ENCODE results near the gene MORN3.

Gene MORN3

DNA sequence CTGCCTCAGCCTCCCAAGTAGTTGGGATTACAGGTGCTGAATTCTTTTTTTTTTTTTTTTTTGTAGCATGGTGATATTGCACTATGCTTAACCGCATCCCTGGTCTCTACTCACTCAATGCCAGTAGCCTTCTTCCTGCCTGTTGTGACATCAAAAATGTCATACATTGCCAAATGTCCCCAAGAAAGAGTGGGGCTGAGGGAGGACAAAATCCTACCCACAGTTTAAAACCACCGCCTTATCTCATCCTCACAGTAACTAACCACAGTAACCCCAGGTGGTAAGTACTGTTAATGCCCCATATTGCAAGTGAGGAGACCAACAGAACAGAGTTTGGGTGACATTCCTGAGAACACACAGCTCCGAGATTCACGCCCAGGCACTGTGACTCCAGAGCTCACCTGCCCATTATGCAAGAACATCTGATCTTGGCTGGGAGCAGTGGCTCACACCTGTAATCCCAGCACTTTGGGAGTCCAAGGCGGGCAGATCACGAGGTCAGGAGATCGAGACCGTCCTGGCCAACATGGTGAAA is 19.6 kb downstream of the MORN3 start:
- Histone ChIP-seq H3K27ac (replicated peaks) (peak overlapping the region; percentile 78), H3K27me3 (ENCODE audit: insufficient read depth, poor library complexity, severe bottlenecking) (no peaks in the 10 kb centered on the region), H3K4me3 (replicated peaks; ENCODE audit: insufficient read depth, low read length) (no peak overlapping the region)
- peak; percentile 93 to 97 for DNase-seq (ENCODE audit: low read depth in 1 of 2, low spot score in 1 of 2)
- TF ChIP-seq GABPA (IDR thresholded peaks at IDR 0.05; ENCODE audit: low read depth) (0 out of 2 replicates have a peak, but pooled peaks have one; percentile 48), SPI1 (IDR thresholded peaks at IDR 0.05; ENCODE audit: borderline replicate concordance, low read depth) (peak; percentile 34; the same call in 1 of the 2 replicates), POLR2AphosphoS5 (IDR thresholded peaks at IDR 0.05; ENCODE audit: low read depth) (peak; percentile 99), REST (IDR thresholded peaks at IDR 0.05; ENCODE audit: insufficient replicate concordance, low read depth) (peak; percentile 47)
- TF ChIP-seq, protein P1, sequence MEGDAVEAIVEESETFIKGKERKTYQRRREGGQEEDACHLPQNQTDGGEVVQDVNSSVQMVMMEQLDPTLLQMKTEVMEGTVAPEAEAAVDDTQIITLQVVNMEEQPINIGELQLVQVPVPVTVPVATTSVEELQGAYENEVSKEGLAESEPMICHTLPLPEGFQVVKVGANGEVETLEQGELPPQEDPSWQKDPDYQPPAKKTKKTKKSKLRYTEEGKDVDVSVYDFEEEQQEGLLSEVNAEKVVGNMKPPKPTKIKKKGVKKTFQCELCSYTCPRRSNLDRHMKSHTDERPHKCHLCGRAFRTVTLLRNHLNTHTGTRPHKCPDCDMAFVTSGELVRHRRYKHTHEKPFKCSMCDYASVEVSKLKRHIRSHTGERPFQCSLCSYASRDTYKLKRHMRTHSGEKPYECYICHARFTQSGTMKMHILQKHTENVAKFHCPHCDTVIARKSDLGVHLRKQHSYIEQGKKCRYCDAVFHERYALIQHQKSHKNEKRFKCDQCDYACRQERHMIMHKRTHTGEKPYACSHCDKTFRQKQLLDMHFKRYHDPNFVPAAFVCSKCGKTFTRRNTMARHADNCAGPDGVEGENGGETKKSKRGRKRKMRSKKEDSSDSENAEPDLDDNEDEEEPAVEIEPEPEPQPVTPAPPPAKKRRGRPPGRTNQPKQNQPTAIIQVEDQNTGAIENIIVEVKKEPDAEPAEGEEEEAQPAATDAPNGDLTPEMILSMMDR (IDR thresholded peaks at IDR 0.05; ENCODE audit: insufficient read depth, low read length), result no peak

- TF ChIP-seq GABPA (IDR thresholded peaks at IDR 0.05; ENCODE audit: low read depth) (no peak), SPI1 (IDR thresholded peaks at IDR 0.05; ENCODE audit: borderline replicate concordance, low read depth) (no peak), POLR2AphosphoS5 (IDR thresholded peaks at IDR 0.05; ENCODE audit: low read depth) (no peak), REST (IDR thresholded peaks at IDR 0.05; ENCODE audit: insufficient replicate concordance, low read depth) (no peak)
- TF ChIP-seq, protein P1 (IDR thresholded peaks at IDR 0.05; ENCODE audit: insufficient read depth, low read length), result no peak
- H3K27ac ChIP-seq (replicated peaks), result peak overlapping the region; percentile 76
- DNase-seq (ENCODE audit: low read depth in 1 of 2, low spot score in 1 of 2), result no peak
- no peak overlapping the region for H3K4me3 ChIP-seq (replicated peaks; ENCODE audit: insufficient read depth, low read length)
- no peaks in the 10 kb centered on the region for H3K27me3 ChIP-seq (ENCODE audit: insufficient read depth, poor library complexity, severe bottlenecking)
Measured at GRCh38 chr12:121649322-121649721, 20.1 kb downstream of the MORN3 start.

- Histone ChIP-seq H3K27me3 (ENCODE audit: insufficient read depth, poor library complexity, severe bottlenecking) (no peaks in the 10 kb centered on the region), H3K27ac (replicated peaks) (peak overlapping the region; percentile 76), H3K4me3 (replicated peaks; ENCODE audit: insufficient read depth, low read length) (no peak overlapping the region)
- DNase-seq (ENCODE audit: low read depth in 1 of 2, low spot score in 1 of 2), result no peak
- TF ChIP-seq POLR2AphosphoS5 (IDR thresholded peaks at IDR 0.05; ENCODE audit: low read depth) (no peak), REST (IDR thresholded peaks at IDR 0.05; ENCODE audit: insufficient replicate concordance, low read depth) (no peak), SPI1 (IDR thresholded peaks at IDR 0.05; ENCODE audit: borderline replicate concordance, low read depth) (no peak), GABPA (IDR thresholded peaks at IDR 0.05; ENCODE audit: low read depth) (no peak)
- TF ChIP-seq, protein P1 (IDR thresholded peaks at IDR 0.05; ENCODE audit: insufficient read depth, low read length), result no peak
Measured at GRCh38 chr12:121648458-121649028, 20.9 kb downstream of the MORN3 start.

Measured in HL-60 (cell line).